SK-MEL-5 (cell line): ENCODE measurements around the gene LRP11. TPM values are rescaled to one million over a fixed set of nuclear protein-coding genes. Genes with fewer than 3 reads are reported as not detected.
"Not testable (repeated sequence)": the region's sequence is repeated elsewhere in the genome, so short reads cannot be mapped to it uniquely, and the experiment has no call there.

Experiments used
- DNase-seq: peaks from one replicate; pipeline ENCODE4 v3.0.0-alpha.2; 2016; ENCODE audit warnings: low read depth, low spot score
- in situ Hi-C: cut with HindIII; loops from 2 replicates; pipeline ENCODE4 v1.10.0; 2016; ENCODE audit warnings: low sequenced_read_pairs, high pct_unique_total_duplicates, low pct_unique_long_range_greater_than_20kb
- polyA plus RNA-seq, 2 experiments: library from polyadenylated mRNA; depleted of rRNA; stranded (reverse); fragments of >200 nt; gene quantifications; 2 replicates each; pipeline ENCODE4 v1.2.3, GENCODE V29; 2015
- total RNA-seq: library from RNA; depleted of rRNA; stranded (reverse); fragments of >200 nt; shearing (Covaris generic); gene quantifications from 2 replicates; pipeline ENCODE4 v1.2.3, GENCODE V29; 2014; rRNA removed

The LRP11 gene
- 25.5 and 27.3 TPM in 2 replicates for total RNA-seq
- polyA plus RNA-seq (2015; cell fraction: cytosol; rRNA removed): 29.9 and 36.8 TPM in 2 replicates
- polyA plus RNA-seq (2015; cell fraction: nucleus; rRNA removed): 13.4 and 18.6 TPM in 2 replicates

- peak; percentile 73 for DNase-seq
- in situ Hi-C loops: no loop called here
Measured at GRCh38 chr6:149863698-149864577, at the start of gene LRP11. Gene LRP11, minus strand, starts transcription at chr6:149864359. Its CDS starts 339 bp downstream, at chr6:149864020.

- no peak for DNase-seq
- in situ Hi-C loops: no loop called here
Measured at GRCh38 chr6:149913540-149914240, 49.5 kb upstream of the LRP11 start.

DNA sequence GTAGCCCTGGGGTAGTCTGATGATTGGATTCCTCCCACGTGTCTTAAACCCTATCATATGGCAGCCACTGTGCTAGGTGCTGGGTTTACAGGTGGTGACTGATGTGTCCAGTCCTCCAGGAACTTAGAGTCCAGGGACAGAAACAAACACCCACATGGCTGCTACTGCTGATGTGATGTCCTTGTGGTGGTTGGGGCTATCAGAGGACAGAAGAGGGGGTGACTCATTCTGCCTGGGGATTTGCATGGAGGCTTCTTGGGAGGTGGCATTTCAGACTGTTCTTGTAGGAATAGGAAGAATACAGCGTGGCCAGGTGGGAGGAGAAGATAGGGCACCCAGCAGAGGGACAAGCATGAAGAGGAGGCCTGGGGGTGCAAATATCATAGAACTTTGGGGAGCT lies 48.9 kb upstream of the LRP11 start:
- in situ Hi-C loops: no loop called here
- no peak for DNase-seq

GRCh38 chr6:149912680-149913079 lies 48.5 kb upstream of the LRP11 start:
- not testable (repeated sequence) for DNase-seq

DNA sequence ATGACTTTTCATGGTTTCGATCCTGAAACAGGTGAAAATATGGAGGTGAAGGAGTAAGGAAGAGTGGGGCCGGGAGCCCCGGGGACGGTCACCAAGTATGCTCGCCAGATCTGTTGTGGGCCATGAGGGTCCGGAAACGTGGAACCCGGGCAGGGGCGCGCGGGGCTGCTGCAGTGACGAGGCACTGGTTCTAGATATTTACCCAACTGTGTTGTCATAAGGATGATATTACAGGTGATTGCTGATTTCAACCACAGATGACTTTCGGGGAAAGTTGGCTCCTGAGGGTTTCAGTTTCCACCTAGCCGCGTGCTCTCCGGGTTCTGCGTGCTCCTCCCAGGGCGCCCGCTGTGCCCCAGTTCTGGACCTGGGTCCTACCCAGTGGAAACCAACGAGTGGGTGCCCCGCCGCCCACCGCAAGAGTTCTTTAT lies 46.6 kb upstream of the LRP11 start:
- no peak for DNase-seq
- in situ Hi-C loops: no loop called here

More at GRCh38 chr6:149912680-149913079, 48.5 kb upstream of the LRP11 start:
- in situ Hi-C loops: not testable (repeated sequence)

GRCh38 chr6:149909701-149910470 lies 45.7 kb upstream of the LRP11 start:
- in situ Hi-C loops: no loop called here

DNA sequence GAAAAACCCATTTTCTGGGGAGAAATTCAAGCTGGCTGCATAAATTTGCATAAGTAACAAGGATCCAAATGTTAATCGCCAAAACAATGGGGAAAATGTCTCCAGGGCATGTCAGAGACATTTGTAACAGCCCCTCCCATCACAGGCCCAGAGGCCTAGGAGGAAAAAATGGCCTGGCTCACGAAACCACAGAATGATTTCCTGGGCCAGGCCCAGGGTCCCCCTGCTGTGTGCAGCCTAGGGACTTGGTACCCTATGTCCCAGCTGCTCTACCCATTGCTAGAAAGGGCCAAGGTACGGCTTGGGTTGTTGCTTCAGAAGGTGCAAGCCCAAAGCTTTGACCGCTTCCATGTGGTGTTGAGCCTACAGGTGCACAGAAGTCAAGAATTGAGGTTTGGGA lies 44.3 kb upstream of the LRP11 start:
- in situ Hi-C loops, DNase-seq: not testable (repeated sequence)

More at GRCh38 chr6:149909701-149910470, 45.7 kb upstream of the LRP11 start:
- DNase-seq: no peak

DNA sequence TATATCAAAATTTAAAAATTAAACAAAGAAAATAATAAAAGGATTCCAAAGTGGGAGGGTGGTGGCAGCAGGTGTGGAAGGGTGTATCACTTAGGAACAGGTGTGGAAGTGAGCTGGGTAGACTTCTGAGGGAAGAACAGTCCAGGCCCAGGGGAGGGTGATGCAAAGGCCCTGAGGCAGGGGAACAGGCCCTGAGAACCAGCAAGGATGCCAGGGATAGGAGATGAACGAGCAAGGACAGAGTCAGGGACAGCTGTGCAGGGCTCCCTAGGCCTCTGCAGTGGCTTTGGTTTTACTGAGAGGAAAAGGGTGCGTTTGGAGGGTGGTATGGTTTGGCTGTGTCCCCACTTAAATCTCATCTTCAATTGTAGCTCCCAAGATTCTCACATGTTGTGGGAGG lies 43.2 kb upstream of the LRP11 start:
- in situ Hi-C loops: no loop called here
- DNase-seq: no peak

DNA sequence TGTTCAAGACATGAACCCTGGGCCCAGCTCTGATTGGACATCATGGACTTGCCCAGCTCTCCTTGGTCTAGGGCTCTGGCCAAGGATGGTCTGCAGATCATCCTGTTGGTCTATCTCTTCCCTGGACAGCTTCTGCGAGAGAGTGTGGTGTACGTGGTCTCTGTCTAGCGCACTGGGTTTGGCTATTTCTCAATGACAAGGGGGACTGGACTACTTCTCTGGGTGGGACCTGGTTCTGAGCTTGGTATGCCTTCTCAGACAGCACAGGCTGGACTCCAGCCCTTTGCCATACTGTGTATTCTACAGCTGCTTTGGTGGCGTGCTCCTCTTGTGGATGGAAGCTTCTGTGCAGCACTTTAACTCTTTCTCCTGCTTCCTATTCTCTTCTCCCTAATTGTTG lies 42.2 kb upstream of the LRP11 start:
- in situ Hi-C loops: no loop called here
- DNase-seq: no peak

GRCh38 chr6:149905911-149906371 lies 41.8 kb upstream of the LRP11 start:
- no peak for DNase-seq
- in situ Hi-C loops: no loop called here

DNA sequence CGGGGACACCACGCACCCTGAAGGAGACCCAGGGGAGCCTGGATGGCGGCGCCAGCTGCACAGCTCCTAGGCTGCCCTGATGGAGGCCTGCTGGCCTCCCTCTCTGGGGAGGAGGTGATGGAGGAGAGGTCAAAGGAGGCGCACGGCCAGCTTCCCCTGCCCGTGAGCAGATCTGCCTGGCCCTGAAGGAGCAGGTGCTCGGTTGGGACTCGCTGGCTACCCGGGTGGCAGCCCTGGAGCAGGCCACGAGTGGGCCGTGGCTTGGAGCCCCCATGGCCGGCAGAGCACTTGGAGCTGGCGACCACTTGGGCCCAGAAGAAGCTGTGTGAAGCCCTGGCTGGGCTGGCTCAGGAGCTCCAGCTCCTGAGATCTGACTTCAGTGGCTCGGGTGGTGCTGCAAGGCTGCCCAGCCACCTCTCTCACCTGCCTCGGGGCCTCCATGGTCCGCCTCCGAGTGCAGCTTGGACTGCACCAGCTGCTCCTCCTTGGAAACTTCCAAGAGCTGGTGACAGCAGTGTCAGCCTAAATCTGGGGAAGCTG lies 41.3 kb upstream of the LRP11 start:
- DNase-seq: no peak
- in situ Hi-C loops: no loop called here

DNA sequence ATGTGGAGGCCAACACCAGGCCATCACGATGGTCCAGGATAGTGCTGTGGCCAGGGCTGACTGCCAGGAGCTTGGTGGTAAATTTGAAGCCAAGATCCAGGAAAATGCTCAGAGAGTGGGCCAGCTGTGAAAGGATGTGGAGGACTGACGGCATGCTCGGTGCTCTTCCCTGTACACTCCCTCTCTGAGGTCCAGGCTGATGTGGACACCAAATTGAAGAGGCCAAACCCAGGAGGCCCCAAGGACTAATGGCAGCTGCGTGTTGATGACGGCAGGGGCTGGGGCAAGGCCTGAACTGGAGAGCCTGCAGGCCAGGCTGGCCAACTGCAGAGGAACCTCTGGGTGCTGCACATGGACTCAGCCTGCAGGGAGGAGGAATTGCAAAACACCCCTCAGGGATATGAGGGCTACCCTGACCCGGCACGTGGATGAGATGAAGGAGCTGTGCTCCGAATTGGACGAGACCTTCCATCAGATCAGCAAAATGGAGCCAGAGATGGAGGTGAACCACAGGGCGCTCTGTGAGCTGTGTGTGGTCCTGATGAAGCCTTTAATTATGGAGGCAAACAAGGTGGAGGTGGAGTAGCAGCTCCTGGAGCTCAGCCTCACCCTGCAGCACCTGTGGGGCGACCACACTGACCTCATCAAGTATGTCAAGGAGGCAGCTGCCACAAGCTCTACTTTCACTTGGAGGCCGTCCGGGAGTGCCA lies 40.7 kb upstream of the LRP11 start:
- in situ Hi-C loops: no loop called here
- DNase-seq: no peak

DNA sequence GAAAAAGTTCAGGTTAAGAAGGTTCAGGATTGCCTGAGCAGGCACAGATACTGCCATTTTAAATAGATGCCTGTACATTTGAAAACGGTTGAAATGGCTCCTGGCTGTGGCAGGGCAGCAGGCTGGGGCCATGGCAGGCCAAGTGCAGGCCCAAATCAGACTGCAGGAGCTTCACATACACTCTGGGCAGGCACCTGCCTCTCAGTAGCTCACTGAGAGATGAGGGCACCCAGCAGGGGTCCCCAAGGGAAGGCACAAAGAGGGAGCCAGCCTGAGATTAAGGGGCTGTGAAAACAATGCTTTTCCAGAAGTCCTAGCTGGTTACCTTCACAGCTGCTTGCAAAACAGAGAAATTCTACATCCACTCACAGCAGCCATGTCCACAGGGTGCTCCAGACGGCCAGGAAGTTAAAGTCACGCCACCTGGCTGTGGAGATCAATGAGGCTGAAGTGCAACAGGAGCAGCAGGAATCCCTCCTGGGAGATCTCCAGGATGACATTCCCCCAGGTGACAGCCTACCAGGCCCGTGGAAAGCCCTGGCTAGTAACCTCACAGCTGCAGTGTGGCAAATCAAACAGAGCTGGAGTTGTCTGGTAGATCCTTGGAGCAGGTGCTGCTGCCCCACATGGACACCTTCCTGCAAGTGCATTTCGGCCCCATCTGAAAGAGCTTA lies 39.9 kb upstream of the LRP11 start:
- in situ Hi-C loops: no loop called here
- DNase-seq: no peak

GRCh38 chr6:149901444-149902140 lies 37.4 kb upstream of the LRP11 start:
- no peak for DNase-seq
- in situ Hi-C loops: no loop called here

GRCh38 chr6:149900620-149901443 lies 36.7 kb upstream of the LRP11 start:
- no peak for DNase-seq
- in situ Hi-C loops: no loop called here
